Femur (tissue), 1 donor: ENCODE results near the gene MYCBPAP.

Source experiments
- DNase-seq: peaks from one replicate; pipeline ENCODE4 v3.0.0-alpha.2; 2017

Gene MYCBPAP

DNA sequence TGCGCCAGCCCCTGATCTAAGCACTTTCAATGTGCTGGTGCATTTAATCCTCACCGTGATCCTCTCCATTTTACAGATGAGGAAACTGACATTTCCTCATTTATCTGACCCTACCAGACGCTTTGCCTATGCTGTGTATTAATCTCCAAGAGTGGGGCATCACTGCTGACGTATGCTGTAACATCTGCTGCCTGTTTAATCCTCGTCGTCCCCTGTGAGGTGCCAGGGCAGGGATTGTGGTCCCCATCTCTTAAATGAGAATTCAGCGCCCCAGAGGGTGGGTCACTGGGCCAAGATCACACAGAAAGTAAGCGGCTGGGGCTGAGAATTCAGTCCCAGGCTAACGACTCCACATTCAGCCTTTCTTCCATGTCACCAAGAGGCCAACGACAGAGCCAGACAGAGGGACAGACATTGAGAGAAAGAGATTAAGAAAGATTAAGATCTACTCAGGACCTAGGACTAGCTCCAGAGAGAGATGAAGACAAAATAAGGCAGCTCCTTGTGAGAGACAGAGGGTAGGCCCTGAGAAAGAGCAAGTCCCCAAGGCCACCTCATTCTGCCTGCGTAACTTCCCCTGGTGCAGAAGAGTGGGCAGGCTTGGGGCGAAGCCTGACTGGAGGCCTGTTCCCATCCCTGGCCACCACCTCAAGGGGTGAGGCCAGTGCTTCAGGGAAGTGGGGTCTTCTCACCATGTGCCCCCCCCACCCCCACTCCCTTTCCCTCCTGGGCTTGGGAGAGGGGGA, 65.8 kb downstream of the MYCBPAP start:
- no peak for DNase-seq

DNA sequence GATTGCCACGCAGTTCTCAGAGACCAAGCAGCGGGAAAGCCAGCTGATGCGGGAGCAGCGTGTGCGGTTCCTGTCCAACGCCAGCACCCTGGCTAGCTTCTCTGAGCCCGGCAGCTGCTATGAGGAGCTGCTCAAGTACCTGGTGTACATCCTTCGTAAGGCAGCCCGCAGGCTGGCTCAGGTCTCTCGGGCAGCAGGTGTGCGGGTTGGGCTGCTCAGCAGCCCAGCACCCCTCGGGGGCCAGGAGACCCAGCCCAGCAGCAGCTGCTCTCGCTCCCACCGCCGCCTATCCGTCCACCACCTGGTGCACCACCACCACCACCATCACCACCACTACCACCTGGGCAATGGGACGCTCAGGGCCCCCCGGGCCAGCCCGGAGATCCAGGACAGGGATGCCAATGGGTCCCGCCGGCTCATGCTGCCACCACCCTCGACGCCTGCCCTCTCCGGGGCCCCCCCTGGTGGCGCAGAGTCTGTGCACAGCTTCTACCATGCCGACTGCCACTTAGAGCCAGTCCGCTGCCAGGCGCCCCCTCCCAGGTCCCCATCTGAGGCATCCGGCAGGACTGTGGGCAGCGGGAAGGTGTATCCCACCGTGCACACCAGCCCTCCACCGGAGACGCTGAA, 67.5 kb downstream of the MYCBPAP start:
- no peak for DNase-seq

GRCh38 chr17:50576864-50577263, 68.6 kb downstream of the MYCBPAP start:
- DNase-seq: no peak

- no peak for DNase-seq
Observed at GRCh38 chr17:50577451-50577954, 69.3 kb downstream of the MYCBPAP start.

DNA sequence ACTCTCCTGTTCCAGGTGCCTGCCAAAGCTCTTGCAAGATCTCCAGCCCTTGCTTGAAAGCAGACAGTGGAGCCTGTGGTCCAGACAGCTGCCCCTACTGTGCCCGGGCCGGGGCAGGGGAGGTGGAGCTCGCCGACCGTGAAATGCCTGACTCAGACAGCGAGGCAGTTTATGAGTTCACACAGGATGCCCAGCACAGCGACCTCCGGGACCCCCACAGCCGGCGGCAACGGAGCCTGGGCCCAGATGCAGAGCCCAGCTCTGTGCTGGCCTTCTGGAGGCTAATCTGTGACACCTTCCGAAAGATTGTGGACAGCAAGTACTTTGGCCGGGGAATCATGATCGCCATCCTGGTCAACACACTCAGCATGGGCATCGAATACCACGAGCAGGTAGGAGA, 69.9 kb downstream of the MYCBPAP start:
- no peak for DNase-seq

DNA sequence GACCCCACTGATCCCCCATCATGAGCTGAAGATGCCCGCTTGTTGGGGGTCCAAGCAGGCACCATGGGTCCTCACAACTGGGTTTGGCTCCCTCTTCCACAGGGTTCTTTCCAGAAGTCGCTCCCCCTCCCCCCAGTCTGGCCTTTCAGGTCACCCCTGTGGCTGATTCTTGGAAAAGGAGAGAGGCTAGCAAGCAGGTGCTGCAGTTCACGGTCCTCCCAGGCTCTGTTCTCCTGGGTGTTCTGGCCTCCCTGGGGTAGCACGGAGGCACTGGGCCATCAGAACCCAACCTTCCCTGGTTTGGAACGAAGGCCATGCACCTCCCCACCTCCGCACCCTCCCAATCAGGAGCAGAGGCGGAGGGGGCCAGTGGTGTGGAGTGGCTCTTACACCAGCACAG, 71.2 kb downstream of the MYCBPAP start:
- DNase-seq: no peak

DNA sequence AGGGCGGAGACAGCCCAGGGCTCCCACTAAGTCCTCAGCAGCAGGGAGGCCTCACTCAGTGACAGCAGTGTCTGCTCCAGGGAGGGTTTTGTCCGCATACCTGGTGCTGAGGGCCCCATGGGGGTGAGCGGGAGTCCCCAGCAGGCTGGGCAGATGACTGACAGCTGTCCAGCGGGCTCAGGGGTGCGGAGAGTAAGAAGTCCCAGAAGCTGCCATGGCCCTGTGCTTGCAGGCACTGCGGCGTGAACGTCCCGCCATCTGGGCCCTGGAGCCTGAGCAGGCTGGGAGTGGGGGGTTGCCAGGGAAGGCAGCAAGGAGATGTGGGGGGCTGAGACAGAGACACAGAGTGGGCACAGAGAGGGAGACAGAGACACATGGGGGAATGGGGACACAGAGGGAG, 72.4 kb downstream of the MYCBPAP start:
- DNase-seq: no peak
